ENCODE measurements around the gene ZNF816. TPM values are rescaled to one million over a fixed set of nuclear protein-coding genes. Genes with fewer than 3 reads are reported as not detected.
"Not testable (repeated sequence)": the region's sequence is repeated elsewhere in the genome, so short reads cannot be mapped to it uniquely, and the experiment has no call there.

ZNF816 gene
- total RNA-seq, 2 experiments from 2014 or later: 9.0 to 10.0 TPM

GRCh38 chr19:52967772-52968171 is 5.1 kb upstream of the ZNF816 start:
- POLR2A ChIA-PET: no interaction called here
- CTCF ChIA-PET: no interaction called here

- CTCF ChIA-PET: interaction anchor here (1.0 to 1.1 kb wide), 2 partner anchors 66 to 67 kb away, joined by 3 to 4 read pairs; partner anchors contain the start of gene ZNF320
- POLR2A ChIA-PET: interaction anchor here (0.9 kb wide), 1 partner anchor 176 kb away, joined by 3 read pairs; no protein-coding TSS in a partner anchor
Measured at GRCh38 chr19:52963247-52963618, 552 bp upstream of the ZNF816 start.

GRCh38 chr19:52961981-52962380 is 700 bp downstream of the ZNF816 start:
- POLR2A ChIA-PET: no interaction called here
- CTCF ChIA-PET: interaction anchor here (1.1 kb wide), 1 partner anchor 19 kb away, joined by 3 read pairs; no protein-coding TSS in a partner anchor

- CTCF ChIA-PET: no interaction called here
Measured at GRCh38 chr19:52959613-52960295, 2.9 kb downstream of the ZNF816 start.

DNA sequence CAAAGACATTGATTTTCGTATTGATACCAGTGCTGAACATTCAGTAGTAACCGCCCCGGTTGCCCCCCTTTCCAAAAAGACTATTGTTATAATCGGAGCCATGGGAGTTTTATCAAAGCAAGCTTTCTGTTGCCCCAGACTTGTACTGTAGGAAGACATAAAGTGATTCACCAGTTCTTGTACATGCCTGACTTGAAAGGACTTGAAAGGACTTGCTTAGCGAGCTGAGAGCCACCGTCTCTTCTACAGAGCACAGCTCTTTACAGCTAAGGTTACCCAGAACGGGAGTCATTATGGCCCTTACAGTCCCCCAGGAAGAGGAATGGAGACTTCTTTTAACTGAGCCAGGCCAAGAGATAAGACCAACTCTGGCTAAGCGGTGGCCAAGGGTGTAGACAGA is 5.1 kb downstream of the ZNF816 start:
- CTCF ChIA-PET: interaction anchor here (0.6 kb wide), 1 partner anchor 834 kb away, joined by 3 read pairs; no protein-coding TSS in a partner anchor
- POLR2A ChIA-PET: interaction anchor here (0.6 kb wide), 1 partner anchor 32 kb away, joined by 7 read pairs; no protein-coding TSS in a partner anchor

More at GRCh38 chr19:52959613-52960295, 2.9 kb downstream of the ZNF816 start:
- POLR2A ChIA-PET: no interaction called here

DNA sequence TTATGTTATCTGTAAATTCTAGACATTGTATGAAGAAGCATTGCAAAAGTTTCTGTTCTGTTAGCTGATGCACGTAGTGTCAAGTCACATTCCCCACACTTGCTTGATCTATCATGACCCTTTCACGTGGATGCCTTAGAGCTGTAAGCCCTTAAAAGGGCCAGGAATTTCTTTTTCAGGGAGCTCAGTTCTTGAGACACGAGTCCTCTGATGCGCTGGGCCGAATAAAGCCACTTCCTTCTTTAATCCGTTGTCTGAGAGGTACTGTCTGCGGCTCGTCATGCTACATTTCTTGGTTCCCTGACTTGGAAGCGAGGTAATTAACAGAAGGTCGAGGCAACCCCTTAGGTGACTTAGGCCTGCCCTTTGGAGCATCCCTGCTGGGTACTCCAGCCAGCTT is 5.8 kb downstream of the ZNF816 start:
- ChIA-PET POLR2A (no interaction called here), CTCF (no interaction called here)

- POLR2A ChIA-PET: no interaction called here
Measured at GRCh38 chr19:52949422-52949821, 13.3 kb downstream of the ZNF816 start.

GRCh38 chr19:52948025-52948770 is 14.5 kb downstream of the ZNF816 start:
- ChIA-PET CTCF (no interaction called here), POLR2A (no interaction called here)

More at GRCh38 chr19:52949422-52949821, 13.3 kb downstream of the ZNF816 start:
- CTCF ChIA-PET: no interaction called here

DNA sequence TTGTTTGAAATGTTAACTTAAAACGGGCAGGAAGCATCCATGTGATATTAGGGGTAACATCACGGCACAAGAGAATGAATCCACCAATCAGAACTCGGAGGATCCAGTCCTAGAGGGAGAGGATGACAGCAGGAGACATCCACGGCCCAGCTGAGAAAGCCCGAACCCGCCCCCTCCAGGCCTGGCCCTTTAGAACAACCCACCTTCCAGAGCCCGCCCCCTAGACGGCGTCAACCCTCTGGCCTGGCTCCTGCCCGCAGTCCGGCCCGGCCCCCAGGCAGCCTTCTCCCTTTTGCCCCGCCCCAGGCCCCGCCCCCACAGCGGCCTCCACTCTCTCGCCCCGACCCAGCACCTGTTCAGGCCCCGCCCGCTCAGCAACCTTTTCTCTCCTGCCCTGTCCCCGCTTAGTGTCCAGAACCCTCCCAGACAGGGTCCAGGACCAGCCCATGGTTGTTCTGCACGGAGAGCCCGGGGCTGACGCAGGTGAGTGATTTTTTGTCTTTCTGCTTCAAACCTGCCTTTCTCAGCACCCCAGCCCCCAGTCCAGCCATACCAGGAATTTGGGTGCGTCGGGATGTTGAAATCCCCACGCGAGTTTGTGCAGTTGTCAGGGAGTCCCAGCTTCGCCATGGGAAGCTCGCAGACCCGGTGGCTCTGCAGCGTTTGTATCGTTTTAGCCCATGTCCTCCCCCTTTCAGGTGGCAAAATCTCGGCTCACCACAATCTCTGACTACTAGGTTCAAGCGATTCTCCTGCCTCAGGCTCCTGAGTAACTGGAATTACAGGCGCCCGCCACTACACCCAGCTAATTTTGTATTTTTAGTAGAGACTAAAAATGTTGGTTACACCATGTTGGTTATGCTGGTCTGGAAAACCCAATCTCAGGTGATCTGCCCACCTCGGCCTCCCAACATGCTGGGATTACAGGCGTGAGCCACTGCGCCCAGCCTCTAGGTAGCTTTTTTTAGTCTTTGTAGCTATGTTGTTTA is 16.1 kb downstream of the ZNF816 start:
- ChIA-PET POLR2A (no interaction called here), CTCF (no interaction called here)

GRCh38 chr19:52945652-52946321 is 16.9 kb downstream of the ZNF816 start:
- POLR2A ChIA-PET: no interaction called here
- CTCF ChIA-PET: no interaction called here

DNA sequence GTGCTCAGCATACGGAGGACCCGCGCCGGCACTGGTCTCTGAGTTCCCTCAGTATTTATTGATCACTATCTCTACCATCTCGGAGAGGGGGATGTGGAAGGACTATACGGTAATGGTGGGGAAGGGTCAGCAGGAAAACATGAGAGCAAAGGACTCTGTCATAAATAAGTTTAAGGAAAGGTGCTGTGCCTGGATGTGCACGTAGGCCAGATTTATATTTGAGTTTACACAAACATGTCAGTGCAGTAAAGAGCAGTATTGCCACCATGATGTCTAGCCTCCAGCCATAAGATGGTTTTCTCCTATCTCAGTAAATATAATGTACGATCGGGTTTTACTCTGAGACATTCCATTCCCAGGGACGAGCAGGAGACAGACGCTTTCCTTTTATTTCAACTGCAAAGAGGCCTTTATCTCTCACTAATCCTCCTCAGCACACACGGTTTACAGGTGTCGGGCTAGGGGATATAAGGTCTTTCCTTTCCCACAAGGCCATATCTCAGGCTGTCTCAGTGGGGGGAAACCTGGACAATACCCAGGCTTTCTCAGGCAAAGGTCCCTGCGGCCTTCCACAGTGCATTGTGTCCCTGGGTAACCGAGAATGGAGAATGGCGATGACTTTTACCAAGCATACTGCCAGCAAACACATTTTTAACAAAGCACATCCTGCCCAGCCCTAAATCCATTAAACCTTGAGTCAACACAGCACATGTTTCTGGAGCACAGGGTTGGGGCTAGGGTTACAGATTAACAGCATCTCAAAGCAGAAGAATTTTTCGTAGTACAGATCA is 17.8 kb downstream of the ZNF816 start:
- POLR2A ChIA-PET, CTCF ChIA-PET: not testable (repeated sequence)

DNA sequence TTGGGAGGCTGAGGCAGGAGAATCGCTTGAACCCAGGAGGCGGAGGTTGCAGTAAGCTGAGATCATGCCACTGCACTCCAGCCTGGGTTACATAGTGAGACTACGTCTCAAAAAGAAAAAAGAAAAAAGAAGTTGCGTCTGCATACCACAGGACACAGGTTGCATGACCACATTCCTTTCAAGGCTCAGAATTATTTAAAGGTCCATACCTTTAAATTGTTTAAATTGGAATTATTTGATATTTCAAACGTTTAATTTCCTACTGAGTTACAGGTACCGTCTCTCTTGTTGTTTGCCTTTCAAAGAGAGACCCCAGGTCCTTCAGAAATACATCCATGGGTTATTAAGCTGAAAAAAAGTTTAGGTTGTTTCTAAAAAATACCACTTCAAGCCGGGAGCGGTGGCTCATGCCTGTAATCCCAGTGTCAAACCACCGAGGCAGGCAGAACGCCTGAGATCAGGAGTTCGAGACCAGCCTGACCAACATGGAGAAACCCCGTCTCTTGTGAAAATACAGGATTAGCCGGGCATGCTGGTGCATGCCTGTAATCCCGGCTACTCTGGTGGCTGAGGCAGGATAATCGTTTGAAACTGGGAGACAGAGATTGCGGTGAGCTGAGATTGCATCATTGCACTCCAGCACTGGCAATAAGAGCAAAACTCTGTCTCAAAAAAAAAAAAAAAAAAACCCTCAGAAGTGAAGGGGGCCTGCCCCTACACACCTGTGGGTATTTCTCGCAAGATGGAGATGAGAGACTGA is 18.6 kb downstream of the ZNF816 start:
- ChIA-PET CTCF (no interaction called here), POLR2A (no interaction called here)

GRCh38 chr19:52943134-52943883 is 19.4 kb downstream of the ZNF816 start:
- CTCF ChIA-PET: interaction anchor here (0.9 kb wide), 1 partner anchor 19 kb away, joined by 3 read pairs; no protein-coding TSS in a partner anchor
- POLR2A ChIA-PET: no interaction called here

DNA sequence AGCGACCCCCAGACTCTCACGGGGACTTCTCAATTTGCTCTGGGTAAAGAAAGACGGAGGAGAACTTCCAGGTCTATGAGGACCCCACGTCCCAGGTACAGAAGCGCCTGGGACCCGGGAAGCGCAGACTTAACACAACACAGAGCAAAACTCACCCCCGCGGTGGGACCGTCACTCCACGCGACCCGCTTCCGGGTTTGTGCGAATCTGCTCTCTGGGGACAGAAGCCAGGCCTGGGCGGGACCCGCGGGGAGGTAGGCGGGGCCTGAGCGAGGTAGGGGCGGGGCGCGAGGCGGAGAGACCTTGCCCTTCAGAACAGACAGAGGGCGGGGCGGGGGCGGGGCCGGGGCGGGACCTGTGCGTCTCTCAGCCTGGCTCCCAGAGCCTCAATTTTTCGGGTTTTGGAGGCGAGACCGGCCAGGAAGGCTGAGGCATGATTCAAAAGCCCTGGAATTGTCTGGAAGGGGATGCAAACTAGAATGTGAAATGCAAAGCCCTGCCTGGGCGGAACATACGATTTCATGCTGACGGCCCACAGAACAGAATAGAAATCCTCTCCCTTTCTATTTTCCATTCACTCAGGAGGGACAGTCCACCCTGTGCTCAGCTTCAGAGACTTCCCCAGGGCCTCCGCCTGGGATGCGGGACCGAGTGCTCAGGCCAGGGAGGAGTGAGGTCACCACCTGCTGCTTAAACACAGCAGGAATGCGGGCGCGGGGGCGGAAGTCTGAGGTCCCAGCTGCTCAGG is 20.1 kb downstream of the ZNF816 start:
- ChIA-PET CTCF (interaction anchor here (0.9 kb wide), 1 partner anchor 19 kb away, joined by 3 read pairs; no protein-coding TSS in a partner anchor), POLR2A (no interaction called here)

DNA sequence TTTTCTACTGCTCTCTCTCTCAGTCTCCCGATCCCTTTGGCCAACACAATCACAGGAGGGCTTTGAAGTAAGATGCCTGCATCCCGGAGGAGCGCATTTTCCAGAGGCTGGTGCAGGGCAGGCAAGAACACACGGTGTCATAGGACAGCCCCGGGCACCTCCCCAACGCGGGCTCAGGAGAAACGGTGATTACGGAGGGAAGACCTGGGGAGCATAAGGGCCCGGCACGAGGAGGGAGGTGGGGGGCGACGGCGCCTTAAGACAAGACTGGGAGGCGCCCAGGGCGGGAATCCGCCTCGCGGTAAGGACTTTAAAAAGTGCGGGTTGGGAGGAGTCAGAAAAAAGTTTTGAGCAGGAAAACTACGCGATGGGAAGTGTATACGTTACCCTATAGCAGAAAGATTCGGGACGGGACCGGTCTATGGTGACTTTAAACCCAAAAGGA is 20.7 kb downstream of the ZNF816 start:
- CTCF ChIA-PET: interaction anchor here (0.7 kb wide), 1 partner anchor 21 kb away, joined by 3 read pairs; no protein-coding TSS in a partner anchor
- POLR2A ChIA-PET: no interaction called here

- POLR2A ChIA-PET: not testable (repeated sequence)
- CTCF ChIA-PET: interaction anchor here (0.6 to 0.7 kb wide), 2 partner anchors 20 to 27 kb away, joined by 3 read pairs; no protein-coding TSS in a partner anchor
Measured at GRCh38 chr19:52941523-52941922, 21.2 kb downstream of the ZNF816 start.
